ENCODE data around the gene OXGR1.

OXGR1 gene

GRCh38 chr13:96958286-96958891 lies 35.9 kb downstream of the OXGR1 start:
- peak; percentile 8 to 49 for DNase-seq

DNA sequence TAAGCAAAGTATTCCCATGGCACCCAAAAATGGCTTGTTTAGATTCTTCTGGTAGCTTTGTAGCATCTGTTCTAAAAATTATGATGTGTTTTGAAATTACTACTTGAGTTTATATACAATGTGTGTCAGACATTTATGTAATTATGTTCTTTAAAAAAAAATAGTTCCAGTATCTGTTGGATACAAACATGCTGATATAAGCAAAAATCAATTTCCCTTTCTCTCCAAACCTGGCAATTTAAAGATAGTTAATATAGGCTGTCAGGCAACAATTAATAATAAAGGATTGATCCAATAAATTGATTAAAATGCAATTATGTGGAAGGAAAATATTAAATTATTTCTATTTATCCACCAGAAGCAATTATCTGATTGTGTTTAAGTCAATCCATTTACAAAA lies 41.7 kb downstream of the OXGR1 start:
- no peak for DNase-seq

- no peak for DNase-seq
These were observed 46.1 kb downstream of the OXGR1 start for GRCh38 chr13:96948127-96948526.

GRCh38 chr13:96947343-96947910 lies 46.8 kb downstream of the OXGR1 start:
- no peak for DNase-seq

DNA sequence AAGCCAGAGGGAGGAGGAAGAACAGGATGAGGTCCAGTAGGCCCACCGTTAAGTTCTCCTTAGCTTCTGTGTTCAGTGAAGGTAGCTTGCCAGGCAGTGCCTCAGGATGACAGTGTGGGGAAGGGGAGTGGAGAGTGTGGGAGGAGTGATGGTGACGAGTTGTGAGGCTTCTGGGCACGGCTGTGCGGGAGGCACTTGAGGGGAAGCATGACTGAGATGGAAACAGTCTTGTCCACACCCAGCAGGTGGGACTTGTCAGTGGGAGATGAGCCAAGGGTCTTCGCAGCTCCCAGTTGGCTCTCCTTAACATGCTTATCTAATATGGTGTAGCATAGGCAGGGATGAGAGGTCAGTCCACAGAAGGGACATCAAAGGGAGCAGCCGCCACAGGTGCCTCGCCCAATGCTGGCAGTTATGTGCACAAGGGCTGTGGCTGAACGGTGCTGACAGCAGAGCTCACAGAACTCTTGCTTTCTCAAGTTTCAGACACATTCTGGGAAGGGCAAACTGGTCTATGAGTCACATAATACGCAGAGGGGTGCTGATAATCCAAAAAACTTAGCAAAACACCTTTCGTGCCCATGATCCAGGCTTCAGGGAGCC lies 47.5 kb downstream of the OXGR1 start:
- no peak for DNase-seq

- DNase-seq, result peak in 1 of 2 donors; percentile 3
These were observed 53.3 kb downstream of the OXGR1 start for GRCh38 chr13:96940961-96941360.

DNA sequence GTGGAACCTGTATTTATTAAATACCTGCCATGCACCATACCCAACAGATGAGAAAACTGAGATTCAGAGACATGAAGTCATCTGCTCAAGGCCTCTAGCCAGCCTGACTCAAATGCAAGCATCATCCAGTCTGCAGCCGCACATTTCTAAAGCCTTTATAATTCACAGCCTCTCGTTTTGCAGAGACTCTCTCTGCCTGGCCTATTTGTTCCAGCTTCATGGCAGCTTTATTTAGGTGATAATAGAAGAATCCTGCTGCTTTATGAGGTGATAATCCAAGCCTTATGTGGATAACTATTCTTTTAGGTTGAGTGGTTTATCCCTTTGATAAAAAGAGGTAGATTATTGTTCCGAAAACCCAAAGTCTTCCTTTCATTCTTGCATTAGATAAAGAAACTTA lies 58.4 kb downstream of the OXGR1 start:
- no peak for DNase-seq

Data from inflammatory macrophage treated with lipopolysaccharide for 1 hour (primary cell).